ENCODE measurements around the gene PTPRG. TPM values are rescaled to one million over a fixed set of nuclear protein-coding genes. Genes with fewer than 3 reads are reported as not detected.

Gene PTPRG
- total RNA-seq, 1 donor from 2014 or later: 77.2 TPM

DNA sequence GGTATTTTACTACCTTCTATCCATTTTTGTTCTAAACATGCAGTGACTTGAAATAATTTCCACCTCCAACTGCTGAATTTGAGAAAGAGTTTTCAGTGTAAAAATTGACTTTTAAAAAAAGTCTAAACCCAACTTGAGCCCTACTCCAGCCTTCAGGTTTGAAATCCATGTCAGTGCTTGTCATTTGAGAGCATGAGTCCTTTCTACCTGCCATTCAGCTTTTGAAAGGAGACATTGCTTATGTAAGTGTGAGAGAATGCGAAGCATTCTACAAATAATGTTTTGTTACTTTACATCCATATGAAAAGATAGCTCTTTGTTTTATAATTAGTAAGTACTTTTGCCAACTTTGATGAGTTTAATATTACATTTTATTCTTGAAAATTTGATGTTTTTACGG, 329.2 kb downstream of the PTPRG start:
- no peak overlapping the region for H3K4me3 Mint-ChIP-seq
- DNase-seq (ENCODE audit: extremely low spot score, unreplicated experiment): no peak
- TF ChIP-seq, protein P1, sequence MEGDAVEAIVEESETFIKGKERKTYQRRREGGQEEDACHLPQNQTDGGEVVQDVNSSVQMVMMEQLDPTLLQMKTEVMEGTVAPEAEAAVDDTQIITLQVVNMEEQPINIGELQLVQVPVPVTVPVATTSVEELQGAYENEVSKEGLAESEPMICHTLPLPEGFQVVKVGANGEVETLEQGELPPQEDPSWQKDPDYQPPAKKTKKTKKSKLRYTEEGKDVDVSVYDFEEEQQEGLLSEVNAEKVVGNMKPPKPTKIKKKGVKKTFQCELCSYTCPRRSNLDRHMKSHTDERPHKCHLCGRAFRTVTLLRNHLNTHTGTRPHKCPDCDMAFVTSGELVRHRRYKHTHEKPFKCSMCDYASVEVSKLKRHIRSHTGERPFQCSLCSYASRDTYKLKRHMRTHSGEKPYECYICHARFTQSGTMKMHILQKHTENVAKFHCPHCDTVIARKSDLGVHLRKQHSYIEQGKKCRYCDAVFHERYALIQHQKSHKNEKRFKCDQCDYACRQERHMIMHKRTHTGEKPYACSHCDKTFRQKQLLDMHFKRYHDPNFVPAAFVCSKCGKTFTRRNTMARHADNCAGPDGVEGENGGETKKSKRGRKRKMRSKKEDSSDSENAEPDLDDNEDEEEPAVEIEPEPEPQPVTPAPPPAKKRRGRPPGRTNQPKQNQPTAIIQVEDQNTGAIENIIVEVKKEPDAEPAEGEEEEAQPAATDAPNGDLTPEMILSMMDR (conservative IDR thresholded peaks at IDR 0.05): no peak
- H3K9me3 Mint-ChIP-seq: no peaks in the 10 kb centered on the region
- peaks cover 4% of the 10 kb centered on the region for H3K36me3 Mint-ChIP-seq
- peaks cover 3% of the 10 kb centered on the region for H3K27me3 Mint-ChIP-seq
- H3K27ac Mint-ChIP-seq: no peak overlapping the region
- H3K4me1 Mint-ChIP-seq (ENCODE audit: unreplicated experiment): peaks cover 49% of the 10 kb centered on the region

DNA sequence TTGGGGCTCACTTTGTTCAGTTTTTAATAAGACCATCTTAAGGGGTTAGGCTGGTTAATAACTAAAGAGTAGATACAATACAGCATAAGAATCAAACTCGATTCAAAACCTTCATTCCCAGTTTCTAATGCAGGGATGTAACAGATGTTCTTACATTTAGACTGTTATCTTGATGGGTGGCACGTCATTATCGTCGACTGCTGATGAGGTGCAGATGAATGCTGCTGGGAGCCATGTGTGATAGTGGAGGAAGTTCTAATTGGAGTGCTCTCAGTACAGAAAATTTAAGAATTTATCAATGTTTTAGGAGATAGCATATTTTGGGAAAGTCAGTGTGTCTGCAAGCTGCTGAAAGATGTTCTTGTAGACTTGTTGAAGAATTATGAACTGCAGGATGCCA, 331.5 kb downstream of the PTPRG start:
- Mint-ChIP-seq H3K4me1 (ENCODE audit: unreplicated experiment) (peaks cover 46% of the 10 kb centered on the region), H3K27me3 (no peaks in the 10 kb centered on the region), H3K4me3 (no peak overlapping the region), H3K9me3 (no peaks in the 10 kb centered on the region), H3K27ac (no peak overlapping the region), H3K36me3 (no peaks in the 10 kb centered on the region)
- TF ChIP-seq, protein P1 (conservative IDR thresholded peaks at IDR 0.05): no peak
- no peak for DNase-seq (ENCODE audit: extremely low spot score, unreplicated experiment)

DNA sequence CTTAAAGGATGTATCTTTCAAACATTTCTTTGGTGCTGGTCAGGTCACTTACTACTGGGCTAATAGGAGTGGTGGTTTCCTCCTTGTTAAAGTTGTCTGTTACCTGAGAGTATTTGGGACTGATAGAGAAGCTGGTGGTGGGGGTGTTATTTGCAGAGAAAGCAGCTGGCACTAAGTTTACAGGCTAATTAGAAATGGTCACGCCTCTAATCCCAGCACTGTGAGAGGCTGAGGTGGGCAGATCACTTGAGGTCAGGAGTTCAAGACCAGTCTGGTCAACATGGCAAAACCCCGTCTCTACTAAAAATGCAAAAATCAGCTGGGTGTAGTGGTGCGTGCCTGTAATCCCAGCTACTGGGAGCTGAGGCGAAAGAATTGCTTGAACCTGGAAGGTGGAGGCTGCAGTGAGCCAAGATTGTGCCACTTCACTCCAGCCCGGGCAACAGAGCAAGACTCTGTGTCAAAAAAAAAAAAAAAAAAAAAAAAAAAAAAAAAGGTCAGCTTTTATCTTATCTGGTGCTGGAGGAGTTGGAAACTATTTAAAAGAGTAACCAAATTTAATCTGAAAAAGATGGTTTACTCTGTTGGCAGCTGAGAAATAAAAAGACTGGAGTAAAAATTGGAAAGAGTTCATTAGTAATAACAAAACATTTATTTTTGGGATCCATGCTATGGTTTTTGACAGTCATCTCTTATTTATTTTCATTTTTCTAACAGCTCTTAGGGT, 332.6 kb downstream of the PTPRG start:
- Mint-ChIP-seq H3K27ac (no peak overlapping the region), H3K36me3 (no peaks in the 10 kb centered on the region), H3K27me3 (no peaks in the 10 kb centered on the region), H3K9me3 (no peaks in the 10 kb centered on the region), H3K4me1 (ENCODE audit: unreplicated experiment) (peaks cover 46% of the 10 kb centered on the region), H3K4me3 (no peak overlapping the region)
- DNase-seq (ENCODE audit: extremely low spot score, unreplicated experiment): no peak
- TF ChIP-seq, protein P1 (conservative IDR thresholded peaks at IDR 0.05): no peak

DNA sequence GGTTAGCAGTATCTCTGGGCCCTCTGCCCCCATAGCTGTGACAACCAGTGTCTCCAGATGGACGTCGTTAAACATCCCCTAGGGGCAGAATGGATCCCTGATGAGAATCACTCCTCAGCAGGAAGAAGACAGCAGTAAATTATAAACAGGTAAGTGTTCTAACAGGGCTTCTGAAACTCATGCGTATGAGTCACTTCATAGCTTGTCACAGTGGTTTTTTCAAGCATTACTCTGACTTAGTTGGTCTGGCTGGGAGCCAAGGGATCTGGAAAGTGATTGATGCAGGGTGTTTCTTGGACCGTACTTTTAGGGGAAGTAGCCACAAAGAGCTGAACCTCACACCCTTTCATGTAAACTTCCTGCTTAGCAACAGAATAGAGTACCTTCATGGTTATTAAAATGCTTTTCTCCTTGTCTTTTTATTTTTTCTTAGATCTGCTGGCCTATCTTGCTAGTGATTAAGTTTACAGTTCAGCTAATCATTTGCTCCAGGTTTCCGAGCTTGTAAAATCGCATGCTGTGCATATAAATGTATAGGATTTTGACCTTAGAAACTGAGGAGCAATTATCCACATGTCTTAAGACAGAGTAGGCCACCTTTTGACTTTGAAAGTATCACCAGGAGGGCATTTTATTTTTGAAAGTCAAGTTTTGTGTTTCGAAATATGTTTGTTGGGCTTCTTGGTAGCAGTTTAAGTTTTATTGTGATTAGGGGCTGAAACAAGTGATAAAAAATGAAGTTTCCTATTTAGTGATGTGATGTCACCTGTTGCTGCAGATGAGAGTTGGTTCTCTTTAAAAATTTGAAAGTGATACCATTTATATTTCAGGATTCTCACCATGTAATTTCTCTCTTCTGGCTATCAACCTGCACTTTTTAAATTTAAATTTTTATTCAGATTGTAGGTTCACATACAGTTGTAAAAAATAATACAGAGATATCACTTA, 333.9 kb downstream of the PTPRG start:
- H3K27me3 Mint-ChIP-seq: no peaks in the 10 kb centered on the region
- H3K9me3 Mint-ChIP-seq: no peaks in the 10 kb centered on the region
- TF ChIP-seq, protein P1 (conservative IDR thresholded peaks at IDR 0.05): peak; percentile 16
- no peaks in the 10 kb centered on the region for H3K36me3 Mint-ChIP-seq
- H3K4me3 Mint-ChIP-seq: peak overlapping the region; percentile 49
- no peak for DNase-seq (ENCODE audit: extremely low spot score, unreplicated experiment)
- H3K27ac Mint-ChIP-seq: peak overlapping the region; percentile 75
- peaks cover 43% of the 10 kb centered on the region for H3K4me1 Mint-ChIP-seq (ENCODE audit: unreplicated experiment)

DNA sequence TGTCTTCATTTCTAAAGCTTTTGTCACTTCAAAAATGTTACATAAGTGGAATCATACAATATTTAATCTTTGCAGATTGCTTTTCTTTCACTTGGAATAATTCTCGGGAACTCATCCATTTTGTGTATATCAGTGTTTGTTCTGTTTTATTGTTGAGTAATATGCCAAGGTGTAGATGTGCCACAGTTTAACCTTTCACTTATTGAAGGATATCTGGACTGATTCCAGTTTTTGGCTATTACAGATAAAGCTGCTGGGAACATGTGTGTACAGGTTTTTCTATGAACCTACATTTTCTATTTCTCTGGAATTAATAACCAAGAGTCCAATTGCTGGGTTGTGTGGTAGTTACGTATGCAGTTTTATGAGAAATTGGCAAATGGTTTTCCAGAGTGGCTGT, 334.9 kb downstream of the PTPRG start:
- Mint-ChIP-seq H3K27ac (no peak overlapping the region), H3K4me3 (no peak overlapping the region), H3K9me3 (no peaks in the 10 kb centered on the region), H3K27me3 (no peaks in the 10 kb centered on the region), H3K36me3 (no peaks in the 10 kb centered on the region), H3K4me1 (ENCODE audit: unreplicated experiment) (peaks cover 45% of the 10 kb centered on the region)
- DNase-seq (ENCODE audit: extremely low spot score, unreplicated experiment): no peak
- TF ChIP-seq, protein P1 (conservative IDR thresholded peaks at IDR 0.05): no peak

Data from type B pancreatic cell (in vitro differentiated cells).